Measurements from ENCODE around the gene AMMECR1.

DNA sequence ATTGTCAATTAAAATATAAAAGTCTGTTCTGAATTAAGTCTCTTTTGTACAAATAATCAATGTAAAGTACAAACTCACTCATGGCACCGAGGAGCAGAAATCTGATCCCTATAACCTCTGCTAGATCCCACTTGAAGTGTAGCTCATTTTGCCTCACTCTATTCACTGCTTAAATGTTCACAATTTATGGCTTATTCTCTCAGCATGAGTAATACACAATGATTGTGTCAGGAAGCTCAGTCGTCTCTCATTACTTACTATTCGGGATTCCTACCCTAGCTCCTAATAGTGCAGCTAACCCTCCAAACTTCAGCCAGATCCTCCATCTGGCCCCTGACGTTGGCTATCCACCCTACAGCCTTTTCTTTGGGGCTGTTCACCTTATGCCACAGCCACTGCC lies 4.7 kb upstream of the AMMECR1 start:
- TF ChIP-seq, protein P1, sequence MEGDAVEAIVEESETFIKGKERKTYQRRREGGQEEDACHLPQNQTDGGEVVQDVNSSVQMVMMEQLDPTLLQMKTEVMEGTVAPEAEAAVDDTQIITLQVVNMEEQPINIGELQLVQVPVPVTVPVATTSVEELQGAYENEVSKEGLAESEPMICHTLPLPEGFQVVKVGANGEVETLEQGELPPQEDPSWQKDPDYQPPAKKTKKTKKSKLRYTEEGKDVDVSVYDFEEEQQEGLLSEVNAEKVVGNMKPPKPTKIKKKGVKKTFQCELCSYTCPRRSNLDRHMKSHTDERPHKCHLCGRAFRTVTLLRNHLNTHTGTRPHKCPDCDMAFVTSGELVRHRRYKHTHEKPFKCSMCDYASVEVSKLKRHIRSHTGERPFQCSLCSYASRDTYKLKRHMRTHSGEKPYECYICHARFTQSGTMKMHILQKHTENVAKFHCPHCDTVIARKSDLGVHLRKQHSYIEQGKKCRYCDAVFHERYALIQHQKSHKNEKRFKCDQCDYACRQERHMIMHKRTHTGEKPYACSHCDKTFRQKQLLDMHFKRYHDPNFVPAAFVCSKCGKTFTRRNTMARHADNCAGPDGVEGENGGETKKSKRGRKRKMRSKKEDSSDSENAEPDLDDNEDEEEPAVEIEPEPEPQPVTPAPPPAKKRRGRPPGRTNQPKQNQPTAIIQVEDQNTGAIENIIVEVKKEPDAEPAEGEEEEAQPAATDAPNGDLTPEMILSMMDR (IDR thresholded peaks at IDR 0.05), result no peak
- TF ChIP-seq POLR2A (IDR thresholded peaks at IDR 0.05), result no peak
- TF ChIP-seq POLR2AphosphoS5 (IDR thresholded peaks at IDR 0.05), result no peak
